ENCODE data around the gene GET3.

The GET3 gene

GRCh38 chr19:12705169-12705568 lies 32.1 kb upstream of the GET3 start:
- H3K27ac ChIP-seq (ENCODE audit: low read length) = no peak overlapping the region
- H3K4me2 ChIP-seq (ENCODE audit: insufficient read depth, low read length) = no peak overlapping the region
- peaks cover 95% of the 10 kb centered on the region for H3K36me3 ChIP-seq (ENCODE audit: insufficient read depth, low read length)
- ATAC-seq (ENCODE audit: insufficient read depth, low read depth) = no peak
- no peak overlapping the region for H3K4me3 ChIP-seq (ENCODE audit: low read depth in 1 of 2, low read length in 2 of 2)
- no peak overlapping the region for H2AFZ ChIP-seq (ENCODE audit: low read depth, low read length)
- peaks cover 23% of the 10 kb centered on the region for H4K20me1 ChIP-seq (ENCODE audit: insufficient read depth, low read length)
- no peaks in the 10 kb centered on the region for H3K4me1 ChIP-seq (ENCODE audit: insufficient read depth, low read length)
- H3K27me3 ChIP-seq (ENCODE audit: insufficient read depth, low read length, poor library complexity) = no peaks in the 10 kb centered on the region
- H3K79me2 ChIP-seq (ENCODE audit: insufficient read depth, low read length) = no peaks in the 10 kb centered on the region
- no peak overlapping the region for H3K9ac ChIP-seq (ENCODE audit: low read depth, low read length)
- TF ChIP-seq EZH2 (IDR thresholded peaks at IDR 0.05; ENCODE audit: borderline replicate concordance, low read depth, low read length, severe bottlenecking) = no peak
- TF ChIP-seq CTCF (IDR thresholded peaks at IDR 0.05; ENCODE audit: borderline replicate concordance, extremely low read depth, low read length, poor library complexity, severe bottlenecking) = no peak
- DNase-seq = no peak
- no peaks in the 10 kb centered on the region for H3K9me3 ChIP-seq (ENCODE audit: insufficient read depth, low read length, severe bottlenecking)

- no peaks in the 10 kb centered on the region for H3K27me3 ChIP-seq (ENCODE audit: insufficient read depth, low read length, poor library complexity)
- no peaks in the 10 kb centered on the region for H3K79me2 ChIP-seq (ENCODE audit: insufficient read depth, low read length)
- H3K4me3 ChIP-seq (ENCODE audit: low read depth in 1 of 2, low read length in 2 of 2) = no peak overlapping the region
- no peaks in the 10 kb centered on the region for H3K9me3 ChIP-seq (ENCODE audit: insufficient read depth, low read length, severe bottlenecking)
- no peak overlapping the region for H3K27ac ChIP-seq (ENCODE audit: low read length)
- no peak overlapping the region for H2AFZ ChIP-seq (ENCODE audit: low read depth, low read length)
- no peak overlapping the region for H3K9ac ChIP-seq (ENCODE audit: low read depth, low read length)
- TF ChIP-seq CTCF (IDR thresholded peaks at IDR 0.05; ENCODE audit: borderline replicate concordance, extremely low read depth, low read length, poor library complexity, severe bottlenecking) (no peak), EZH2 (IDR thresholded peaks at IDR 0.05; ENCODE audit: borderline replicate concordance, low read depth, low read length, severe bottlenecking) (no peak)
- peaks cover 94% of the 10 kb centered on the region for H3K36me3 ChIP-seq (ENCODE audit: insufficient read depth, low read length)
- ATAC-seq (ENCODE audit: insufficient read depth, low read depth) = no peak
- DNase-seq = no peak
- H3K4me1 ChIP-seq (ENCODE audit: insufficient read depth, low read length) = no peaks in the 10 kb centered on the region
- H4K20me1 ChIP-seq (ENCODE audit: insufficient read depth, low read length) = peaks cover 26% of the 10 kb centered on the region
- H3K4me2 ChIP-seq (ENCODE audit: insufficient read depth, low read length) = no peak overlapping the region
Measured at GRCh38 chr19:12705654-12706331, 31.5 kb upstream of the GET3 start.

- ATAC-seq (ENCODE audit: insufficient read depth, low read depth) = no peak
- H3K9ac ChIP-seq (ENCODE audit: low read depth, low read length) = no peak overlapping the region
- DNase-seq = no peak
- peaks cover 93% of the 10 kb centered on the region for H3K36me3 ChIP-seq (ENCODE audit: insufficient read depth, low read length)
- H3K79me2 ChIP-seq (ENCODE audit: insufficient read depth, low read length) = no peaks in the 10 kb centered on the region
- no peaks in the 10 kb centered on the region for H3K9me3 ChIP-seq (ENCODE audit: insufficient read depth, low read length, severe bottlenecking)
- H4K20me1 ChIP-seq (ENCODE audit: insufficient read depth, low read length) = peaks cover 25% of the 10 kb centered on the region
- no peaks in the 10 kb centered on the region for H3K4me1 ChIP-seq (ENCODE audit: insufficient read depth, low read length)
- no peak for TF ChIP-seq CTCF (IDR thresholded peaks at IDR 0.05; ENCODE audit: borderline replicate concordance, extremely low read depth, low read length, poor library complexity, severe bottlenecking)
- no peak for TF ChIP-seq EZH2 (IDR thresholded peaks at IDR 0.05; ENCODE audit: borderline replicate concordance, low read depth, low read length, severe bottlenecking)
- no peak overlapping the region for H3K27ac ChIP-seq (ENCODE audit: low read length)
- no peak overlapping the region for H3K4me3 ChIP-seq (ENCODE audit: low read depth in 1 of 2, low read length in 2 of 2)
- H2AFZ ChIP-seq (ENCODE audit: low read depth, low read length) = no peak overlapping the region
- H3K27me3 ChIP-seq (ENCODE audit: insufficient read depth, low read length, poor library complexity) = no peaks in the 10 kb centered on the region
- H3K4me2 ChIP-seq (ENCODE audit: insufficient read depth, low read length) = no peak overlapping the region
Measured at GRCh38 chr19:12706332-12706718, 31.0 kb upstream of the GET3 start.

Data from DND-41 (cell line).